ENCODE measurements around the gene ZNF496.

GRCh38 chr1:247273013-247273412 is 58.7 kb downstream of the ZNF496 start:
- TF ChIP-seq CREB1 (IDR thresholded peaks at IDR 0.05; ENCODE audit: low read depth) (no peak), EP300 (IDR thresholded peaks at IDR 0.05; ENCODE audit: borderline replicate concordance) (no peak), USF1 (IDR thresholded peaks at IDR 0.05) (no peak), YY1 (IDR thresholded peaks at IDR 0.05; ENCODE audit: low read depth) (no peak), RAD21 (IDR thresholded peaks at IDR 0.05; ENCODE audit: low read depth) (no peak), MAX (IDR thresholded peaks at IDR 0.05) (no peak), NFIC (IDR thresholded peaks at IDR 0.05) (no peak)

Measured in Ishikawa (cell line).